K562 (cell line): ENCODE results near the gene TMED5. TPM values are rescaled to one million over a fixed set of nuclear protein-coding genes. Genes with fewer than 3 reads are reported as not detected.

Source experiments
- ATAC-seq: fragments of 200-7000 bp; cut with Tn5 transposase; 3 replicates; pipeline ENCODE4 v1.9.1; 2020; ENCODE audit warnings: moderate library complexity
- BruUV-seq: library from RNA; stranded (reverse); fragments of 400-500 nt; replicated peaks from 2 replicates; lab custom pipeline; 2021; lab: Mats Ljungman, UMichigan
- CTCF ChIA-PET: fragments of 300-600 bp; formaldehyde crosslinking; extraction: SDS; loops from one replicate; lab custom pipeline; 2021; ENCODE audit warnings: low intra/inter-chr PET ratio; lab: Yijun Ruan, JAX
- POLR2A ChIA-PET: fragments of 300-600, 350-650 bp; sonication (Branson Sonifier 250); formaldehyde crosslinking; extraction: SDS; loops from one replicate; lab custom pipeline; 2021; ENCODE audit warnings: antibody characterized with exemption, inconsistent platforms; lab: Yijun Ruan, JAX
- DNase-seq, 4 experiments: peaks; one replicate each; pipeline versions ENCODE4 v3.0.0 to v3.0.0-alpha.2; 2011 to 2018; ENCODE audit warnings: low spot score in 3 of 4, mixed read lengths in 3 of 4; ENCODE audit errors: extremely low read depth in 1 of 4
- FAIRE-seq: peaks from 2 replicates; lab custom pipeline; 2011; peaks lifted over from hg19 to GRCh38; lab: Jason Lieb, UNC
- H2AFZ ChIP-seq: 2 replicates; pipeline ENCODE4 v1.6.0; 2011; ENCODE audit warnings: low read depth, low read length, control low read depth, inconsistent platforms
- H3K27ac ChIP-seq: fragments of 200-600 bp; 3 replicates; pipeline ENCODE4 v1.8.0; 2011; ENCODE audit warnings: low read depth, mild to moderate bottlenecking, control low read depth, inconsistent platforms, low read length, moderate library complexity, mixed read lengths; ENCODE audit errors: extremely low read depth
- H3K27me3 ChIP-seq, 2 experiments: fragments of 300-600 bp in 1 of 2; 2 replicates in 1 of 2; 3 replicates in 1 of 2; pipeline versions ENCODE4 v1.6.0 to v1.8.0; 2011; ENCODE audit warnings: inconsistent platforms in 2 of 2, low read length in 2 of 2, mild to moderate bottlenecking in 1 of 2, mixed read lengths in 1 of 2, moderate library complexity in 1 of 2; ENCODE audit not compliant: control insufficient read depth in 2 of 2, insufficient read depth in 2 of 2
- H3K36me3 ChIP-seq: fragments of 300-600 bp; 3 replicates; pipeline ENCODE4 v1.8.0; 2011; ENCODE audit warnings: mild to moderate bottlenecking, low read length, inconsistent platforms; ENCODE audit not compliant: control insufficient read depth, insufficient read depth
- H3K4me1 ChIP-seq, 2 experiments: fragments of 200-600 bp in 1 of 2; replicated peaks in 1 of 2; 2 replicates in 1 of 2; 3 replicates in 1 of 2; pipeline versions ENCODE4 v1.5.1 to v1.8.0; 2011; ENCODE audit warnings: inconsistent platforms in 2 of 2, low read length in 2 of 2, mild to moderate bottlenecking in 1 of 2, mixed read lengths in 1 of 2, moderate library complexity in 1 of 2; ENCODE audit not compliant: control insufficient read depth in 2 of 2, insufficient read depth in 2 of 2
- H3K4me2 ChIP-seq: 2 replicates; pipeline ENCODE4 v1.6.1; 2011; ENCODE audit warnings: low read length, control low read depth, inconsistent platforms, mixed read lengths; ENCODE audit not compliant: insufficient read depth
- H3K4me3 ChIP-seq: fragments of 200-600 bp; sonication (generic), shearing (Covaris generic); 2 replicates; pipeline ENCODE4 v1.5.1; 2016; ENCODE audit warnings: control low read depth, inconsistent platforms
- H3K79me2 ChIP-seq: fragments of 200-600 bp; 3 replicates; pipeline ENCODE4 v1.8.0; 2011; ENCODE audit warnings: low read length, inconsistent platforms; ENCODE audit not compliant: control insufficient read depth, insufficient read depth
- H3K9ac ChIP-seq, 2 experiments: 2 replicates each; pipeline versions ENCODE4 v1.6.0 to v1.6.1; 2011; ENCODE audit warnings: low read depth in 2 of 2, low read length in 2 of 2, control low read depth in 1 of 2, inconsistent platforms in 1 of 2, mild to moderate bottlenecking in 1 of 2, mixed read lengths in 1 of 2; ENCODE audit not compliant: insufficient read depth in 1 of 2
- H3K9me1 ChIP-seq: one replicate; pipeline ENCODE4 v1.6.0; 2011; ENCODE audit warnings: inconsistent platforms, mild to moderate bottlenecking, low read length, moderate library complexity; ENCODE audit not compliant: control insufficient read depth, insufficient read depth
- H3K9me3 ChIP-seq: replicated peaks from 2 replicates; pipeline ENCODE4 v1.5.1; 2011; ENCODE audit warnings: low read depth, low read length, inconsistent platforms; ENCODE audit not compliant: control insufficient read depth, insufficient read depth
- H4K20me1 ChIP-seq: replicated peaks from 2 replicates; pipeline ENCODE4 v1.6.1; 2011; ENCODE audit warnings: low read length, inconsistent platforms, mixed read lengths; ENCODE audit not compliant: control insufficient read depth, insufficient read depth
- C11orf30 ChIP-seq: fragments of 450-650 bp; IDR thresholded peaks from 2 replicates; pipeline ENCODE4 v1.6.1; 2016; ENCODE audit warnings: low read depth, mild to moderate bottlenecking
- CHD1 ChIP-seq: fragments of 200-600 bp; sonication (generic); IDR thresholded peaks from one replicate; pipeline ENCODE4 v1.6.1; 2012; ENCODE audit warnings: mild to moderate bottlenecking, moderate library complexity, low read length, inconsistent platforms
- CHD2 ChIP-seq: IDR thresholded peaks from 2 replicates; pipeline ENCODE4 v1.6.1; 2011; ENCODE audit warnings: low read depth, low read length
- MCM2 ChIP-seq: fragments of 450-650 bp; IDR thresholded peaks from 2 replicates; pipeline ENCODE4 v1.6.1; 2017; ENCODE audit warnings: low read depth, mild to moderate bottlenecking
- NCOA2 ChIP-seq, 2 experiments: fragments of 450-650 bp; IDR thresholded peaks; 2 replicates each; pipeline ENCODE4 v1.6.1; 2018; ENCODE audit warnings: mild to moderate bottlenecking in 2 of 2, moderate library complexity in 1 of 2; ENCODE audit not compliant: partially characterized antibody in 2 of 2
- POLR2G ChIP-seq: fragments of 200-400 bp; formaldehyde crosslinking; IDR thresholded peaks from 2 replicates; pipeline ENCODE4 v1.6.1; 2017; ENCODE audit warnings: low read depth, mild to moderate bottlenecking, antibody characterized with exemption, low read length, moderate library complexity
- RBM14 ChIP-seq: fragments of 200-400 bp; formaldehyde crosslinking; IDR thresholded peaks from 2 replicates; pipeline ENCODE4 v1.6.1; 2018; ENCODE audit warnings: low read depth, mild to moderate bottlenecking, low read length, moderate library complexity, borderline replicate concordance; ENCODE audit not compliant: insufficient read depth
- SMARCA4 ChIP-seq: fragments of 450-650 bp; IDR thresholded peaks from 2 replicates; pipeline ENCODE4 v1.6.1; 2016
- SREBF1 ChIP-seq: fragments of 150-350 bp; IDR thresholded peaks from 2 replicates; pipeline ENCODE4 v1.6.1; 2014; ENCODE audit warnings: antibody characterized with exemption, low read depth, low read length, borderline replicate concordance
- TAF15 ChIP-seq: fragments of 200-400 bp; formaldehyde crosslinking; IDR thresholded peaks from 2 replicates; pipeline ENCODE4 v1.6.1; 2017; ENCODE audit warnings: mild to moderate bottlenecking, low read depth, low read length, moderate library complexity
- TBP ChIP-seq: optimal IDR thresholded peaks from 2 replicates; pipeline ENCODE3; 2011; ENCODE audit warnings: low read depth, low read length, improper control_type of control experiment
- ZFX ChIP-seq: sonication (generic); formaldehyde crosslinking; IDR thresholded peaks from 2 replicates; pipeline ENCODE4 v1.8.0; 2022; ENCODE audit warnings: mild to moderate bottlenecking, missing genetic modification reagents, moderate library complexity
- ZNF589 ChIP-seq: fragments of 200-800 bp; sonication (Bioruptor generic); IDR thresholded peaks from 2 replicates; pipeline ENCODE4 v1.6.1; 2016; ENCODE audit warnings: low read depth, missing genetic modification characterization, missing compliant biosample characterization
- WGBS: fragments of 100-300 bp; shearing (Covaris generic); methylation state at CpG from one replicate; pipeline ENCODE4 v1.1.6; 2016; ENCODE audit warnings: low coverage, mixed read lengths; ENCODE audit not compliant: insufficient coverage; ENCODE audit errors: missing lambda C conversion rate; 5-methylcytosine and 5-hydroxymethylcytosine counted together
- in situ Hi-C: fragments of 300-500 bp; cut with MboI; formaldehyde crosslinking; loops from 4 replicates; pipeline ENCODE4 v1.15.0; 2018; ENCODE audit warnings: inconsistent platforms, mixed read lengths
- intact Hi-C: fragments of 100-400 bp; cut with micrococcal nuclease; formaldehyde crosslinking; loops from 2 replicates; pipeline ENCODE4 v1.14.2; 2022
- polyA plus RNA-seq, 8 experiments: library from polyadenylated mRNA; depleted of rRNA in 4 of 8; stranded (reverse) in 5 of 8; unstranded in 3 of 8; fragments of >200 nt; fragmentation: Nextera tagmentation in 2 of 8; fragmentation: Illumina TruSeq in 1 of 8; extraction: Ambion mirVana in 2 of 8; extraction: Trizol in 1 of 8; gene quantifications; 2 replicates each; pipeline versions ENCODE4 v1.2.1 to v1.2.3, GENCODE V29; 2011 to 2014; ENCODE audit warnings: inconsistent platforms in 1 of 8, missing spikeins in 1 of 8
- total RNA-seq, 7 experiments: library from RNA; depleted of rRNA in 6 of 7; stranded (reverse); fragments of >200 nt in 6 of 7; fragmentation: Illumina TruSeq in 2 of 7; extraction: Trizol in 2 of 7; gene quantifications; 2 replicates each; pipeline versions ENCODE4 v1.2.1 to v1.2.3, GENCODE V29; 2011 to 2021; ENCODE audit warnings: low replicate concordance in 1 of 7
- TF ChIP-seq, protein P1 (sequence below): sonication (generic); formaldehyde crosslinking; IDR thresholded peaks from 2 replicates; pipeline ENCODE4 v1.8.0; 2022; ENCODE audit warnings: mild to moderate bottlenecking, low read depth, missing genetic modification reagents
- TF ChIP-seq, protein P2 (sequence below), 2 experiments: fragments of 450-650 bp; IDR thresholded peaks; 2 replicates each; pipeline ENCODE4 v1.6.1; 2016

The TMED5 gene
- total and polyA plus RNA-seq, 9 of the 15 experiments (the other 6 are each of a cell fraction or from before 2014, with no cell fraction given), result 28.7 to 83.7 (median 67.2) TPM

DNA sequence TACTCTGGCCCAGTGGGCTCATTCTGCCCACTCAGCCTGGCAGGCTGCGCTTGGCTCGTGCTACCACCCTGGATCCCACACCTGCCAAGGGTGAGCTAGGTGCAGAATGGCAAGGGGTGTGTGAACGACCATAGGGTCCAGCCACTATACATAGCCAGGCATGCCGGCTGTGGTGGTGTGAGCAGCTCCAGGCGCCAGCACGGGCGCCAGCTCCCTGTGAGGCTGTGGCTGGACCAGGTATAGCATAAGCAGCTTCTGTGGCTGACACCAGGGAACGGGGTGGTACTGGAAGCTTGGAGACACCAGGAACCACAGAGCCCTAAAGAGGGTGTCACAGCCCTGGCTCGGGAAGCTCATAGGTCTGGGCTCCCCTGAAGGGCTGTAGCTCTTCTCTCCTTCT, 18.9 kb upstream of the TMED5 start:
- DNase-seq (no peak), FAIRE-seq (no peak), ATAC-seq (no peak)
- BruUV-seq, result no TSS peak
- 98% methylated on average over 7 of the region's 9 CpGs for WGBS
- 0 out of 5 replicates have a peak, but pooled peaks cover 0 to 3% of the 10 kb centered on the region in 2 experiments for H3K4me1 ChIP-seq
- H3K27me3 ChIP-seq, result no peaks in the 10 kb centered on the region
- H3K36me3 ChIP-seq, result peaks cover 81% of the 10 kb centered on the region
- no peak overlapping the region for H3K27ac ChIP-seq
- POLR2A ChIA-PET, result interaction anchor here (1.4 kb wide), 1 partner anchor 18 kb away, joined by 4 read pairs; no protein-coding TSS in a partner anchor
- no peak overlapping the region for H3K4me2 ChIP-seq
- no peak for TF ChIP-seq ZFX (CRISPR knock-in tag)
- TF ChIP-seq NCOA2 (IDR thresholded peaks at IDR 0.05; ENCODE audit: partially characterized antibody in 2 of 2), result no peak
- 0 out of 2 replicates have a peak, but pooled peaks have one; percentile 38 for TF ChIP-seq POLR2G
- TF ChIP-seq CHD1, result no peak
- no peak for TF ChIP-seq CHD2
- no peak for TF ChIP-seq TBP
- in situ Hi-C loops (no loop called here), intact Hi-C loops (no loop called here)
- no peaks in the 10 kb centered on the region for H3K79me2 ChIP-seq
- no peak overlapping the region for H3K4me3 ChIP-seq
- H2AFZ ChIP-seq, result no peak overlapping the region
- H4K20me1 ChIP-seq, result no peaks in the 10 kb centered on the region
- CTCF ChIA-PET, result no interaction called here
- H3K9ac ChIP-seq, result peak overlapping the region in 1 of 2 experiments; percentile 50; a peak in 1 of 4 replicates
- no peaks in the 10 kb centered on the region for H3K9me3 ChIP-seq
- H3K9me1 ChIP-seq, result no peaks in the 10 kb centered on the region

DNA sequence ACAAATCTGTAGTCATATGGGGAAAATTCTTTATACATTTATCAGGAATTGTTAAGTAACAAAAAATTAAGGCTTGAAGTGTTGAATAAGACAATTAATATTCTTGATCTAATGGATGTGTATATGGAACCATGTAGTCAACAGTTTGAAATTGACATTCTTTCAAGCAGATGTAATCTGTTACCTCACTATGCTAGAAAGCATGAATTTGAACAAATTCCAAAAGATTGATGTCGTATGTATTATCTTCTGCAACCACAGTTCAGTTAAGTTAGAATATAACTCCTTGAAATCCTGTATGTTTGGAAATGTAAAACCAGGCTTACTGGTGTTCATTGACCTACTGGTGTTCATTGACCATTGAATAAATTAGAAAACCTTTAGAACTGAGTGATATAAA, 16.4 kb upstream of the TMED5 start:
- no peak overlapping the region for H2AFZ ChIP-seq
- POLR2A ChIA-PET, result no interaction called here
- H3K4me2 ChIP-seq, result no peak overlapping the region
- H3K9me3 ChIP-seq, result no peaks in the 10 kb centered on the region
- no peak overlapping the region for H3K9ac ChIP-seq
- whole genome bisulfite sequencing, result 50% methylated on average over 1 of the region's 1 CpG
- H3K9me1 ChIP-seq, result no peaks in the 10 kb centered on the region
- H4K20me1 ChIP-seq, result no peaks in the 10 kb centered on the region
- intact Hi-C loops (no loop called here), in situ Hi-C loops (no loop called here)
- DNase-seq (no peak), FAIRE-seq (no peak), ATAC-seq (no peak)
- no TSS peak for BruUV-seq
- 0 out of 5 replicates have a peak, but pooled peaks cover 0 to 3% of the 10 kb centered on the region in 2 experiments for H3K4me1 ChIP-seq
- H3K27ac ChIP-seq, result no peak overlapping the region
- CTCF ChIA-PET, result no interaction called here
- no peak overlapping the region for H3K4me3 ChIP-seq
- no peaks in the 10 kb centered on the region for H3K79me2 ChIP-seq
- H3K36me3 ChIP-seq, result peaks cover 79% of the 10 kb centered on the region
- no peaks in the 10 kb centered on the region for H3K27me3 ChIP-seq
- TF ChIP-seq, protein P1, sequence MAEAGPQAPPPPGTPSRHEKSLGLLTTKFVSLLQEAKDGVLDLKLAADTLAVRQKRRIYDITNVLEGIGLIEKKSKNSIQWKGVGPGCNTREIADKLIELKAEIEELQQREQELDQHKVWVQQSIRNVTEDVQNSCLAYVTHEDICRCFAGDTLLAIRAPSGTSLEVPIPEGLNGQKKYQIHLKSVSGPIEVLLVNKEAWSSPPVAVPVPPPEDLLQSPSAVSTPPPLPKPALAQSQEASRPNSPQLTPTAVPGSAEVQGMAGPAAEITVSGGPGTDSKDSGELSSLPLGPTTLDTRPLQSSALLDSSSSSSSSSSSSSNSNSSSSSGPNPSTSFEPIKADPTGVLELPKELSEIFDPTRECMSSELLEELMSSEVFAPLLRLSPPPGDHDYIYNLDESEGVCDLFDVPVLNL (CRISPR knock-in tag), result no peak
- TF ChIP-seq SMARCA4 (no peak), SREBF1 (no peak), RBM14 (no peak), MCM2 (no peak), TAF15 (no peak), ZNF589 (CRISPR knock-in tag) (no peak), C11orf30 (no peak)
- TF ChIP-seq, protein P2, sequence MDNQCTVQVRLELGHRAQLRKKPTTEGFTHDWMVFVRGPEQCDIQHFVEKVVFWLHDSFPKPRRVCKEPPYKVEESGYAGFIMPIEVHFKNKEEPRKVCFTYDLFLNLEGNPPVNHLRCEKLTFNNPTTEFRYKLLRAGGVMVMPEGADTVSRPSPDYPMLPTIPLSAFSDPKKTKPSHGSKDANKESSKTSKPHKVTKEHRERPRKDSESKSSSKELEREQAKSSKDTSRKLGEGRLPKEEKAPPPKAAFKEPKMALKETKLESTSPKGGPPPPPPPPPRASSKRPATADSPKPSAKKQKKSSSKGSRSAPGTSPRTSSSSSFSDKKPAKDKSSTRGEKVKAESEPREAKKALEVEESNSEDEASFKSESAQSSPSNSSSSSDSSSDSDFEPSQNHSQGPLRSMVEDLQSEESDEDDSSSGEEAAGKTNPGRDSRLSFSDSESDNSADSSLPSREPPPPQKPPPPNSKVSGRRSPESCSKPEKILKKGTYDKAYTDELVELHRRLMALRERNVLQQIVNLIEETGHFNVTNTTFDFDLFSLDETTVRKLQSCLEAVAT (IDR thresholded peaks at IDR 0.05), result no peak
